Measurements from ENCODE around the gene TCF7L2. TPM values are rescaled to one million over a fixed set of nuclear protein-coding genes. Genes with fewer than 3 reads are reported as not detected.
A peak's percentile ranks its signal among the peaks of the same experiment; 100 is the strongest.

The TCF7L2 gene
- total RNA-seq, 6 experiments from 2014 or later: 14.6 to 18.1 (median 16.2) TPM

DNA sequence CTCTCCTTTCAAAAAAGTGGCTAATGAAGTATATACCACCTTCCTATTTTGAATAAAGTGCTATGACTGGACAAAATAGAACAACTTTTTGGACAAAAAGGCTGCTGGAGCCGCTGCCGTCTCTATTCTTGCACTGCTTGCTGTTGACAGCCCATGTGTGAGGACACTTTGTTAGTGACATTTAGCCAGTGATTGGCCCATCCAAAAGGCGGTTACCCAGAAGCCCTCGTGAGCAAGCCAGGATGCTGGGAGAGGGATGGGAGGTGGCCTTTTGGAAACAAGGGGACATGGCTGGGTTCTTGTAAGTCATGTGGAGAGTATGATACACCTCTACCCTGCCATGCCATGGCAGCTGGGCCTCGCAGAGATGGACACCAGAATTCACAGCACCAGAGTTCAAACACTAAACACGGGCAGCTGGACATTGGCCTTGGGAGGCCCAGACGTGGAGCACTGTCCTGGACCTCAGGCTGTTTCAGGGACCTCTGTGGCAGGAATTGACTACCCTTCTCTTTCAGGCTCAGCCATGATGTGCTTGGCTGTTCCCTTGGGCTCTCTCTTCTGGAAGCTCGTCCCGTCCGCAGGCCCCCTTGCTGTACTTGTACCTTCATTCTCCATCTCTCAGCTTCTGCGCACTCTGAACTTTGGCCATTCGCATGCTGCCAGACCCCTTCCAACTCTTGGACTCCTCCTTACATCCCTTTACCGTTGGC lies 118.3 kb downstream of the TCF7L2 start:
- TF ChIP-seq, protein P1, sequence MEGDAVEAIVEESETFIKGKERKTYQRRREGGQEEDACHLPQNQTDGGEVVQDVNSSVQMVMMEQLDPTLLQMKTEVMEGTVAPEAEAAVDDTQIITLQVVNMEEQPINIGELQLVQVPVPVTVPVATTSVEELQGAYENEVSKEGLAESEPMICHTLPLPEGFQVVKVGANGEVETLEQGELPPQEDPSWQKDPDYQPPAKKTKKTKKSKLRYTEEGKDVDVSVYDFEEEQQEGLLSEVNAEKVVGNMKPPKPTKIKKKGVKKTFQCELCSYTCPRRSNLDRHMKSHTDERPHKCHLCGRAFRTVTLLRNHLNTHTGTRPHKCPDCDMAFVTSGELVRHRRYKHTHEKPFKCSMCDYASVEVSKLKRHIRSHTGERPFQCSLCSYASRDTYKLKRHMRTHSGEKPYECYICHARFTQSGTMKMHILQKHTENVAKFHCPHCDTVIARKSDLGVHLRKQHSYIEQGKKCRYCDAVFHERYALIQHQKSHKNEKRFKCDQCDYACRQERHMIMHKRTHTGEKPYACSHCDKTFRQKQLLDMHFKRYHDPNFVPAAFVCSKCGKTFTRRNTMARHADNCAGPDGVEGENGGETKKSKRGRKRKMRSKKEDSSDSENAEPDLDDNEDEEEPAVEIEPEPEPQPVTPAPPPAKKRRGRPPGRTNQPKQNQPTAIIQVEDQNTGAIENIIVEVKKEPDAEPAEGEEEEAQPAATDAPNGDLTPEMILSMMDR (IDR thresholded peaks at IDR 0.05): no peak
- no peak for DNase-seq
- Mint-ChIP-seq H3K27ac (no peak overlapping the region), H3K4me3 (no peak overlapping the region), H3K9me3 (no peaks in the 10 kb centered on the region), H3K36me3 (ENCODE audit: low read depth) (peaks cover 10% of the 10 kb centered on the region), H3K27me3 (ENCODE audit: insufficient read depth) (no peaks in the 10 kb centered on the region; the same call in 1 of the 2 replicates), H3K4me1 (ENCODE audit: low read depth) (peaks cover 28% of the 10 kb centered on the region)

- TF ChIP-seq, protein P1 (IDR thresholded peaks at IDR 0.05): no peak
- Mint-ChIP-seq H3K36me3 (ENCODE audit: low read depth) (peaks cover 10% of the 10 kb centered on the region), H3K4me3 (no peak overlapping the region), H3K27me3 (ENCODE audit: insufficient read depth) (no peaks in the 10 kb centered on the region; the same call in none of the 2 replicates), H3K4me1 (ENCODE audit: low read depth) (peaks cover 35% of the 10 kb centered on the region), H3K27ac (no peak overlapping the region), H3K9me3 (no peaks in the 10 kb centered on the region)
- DNase-seq: no peak
Observed at GRCh38 chr10:113069595-113069994, 119.5 kb downstream of the TCF7L2 start.

DNA sequence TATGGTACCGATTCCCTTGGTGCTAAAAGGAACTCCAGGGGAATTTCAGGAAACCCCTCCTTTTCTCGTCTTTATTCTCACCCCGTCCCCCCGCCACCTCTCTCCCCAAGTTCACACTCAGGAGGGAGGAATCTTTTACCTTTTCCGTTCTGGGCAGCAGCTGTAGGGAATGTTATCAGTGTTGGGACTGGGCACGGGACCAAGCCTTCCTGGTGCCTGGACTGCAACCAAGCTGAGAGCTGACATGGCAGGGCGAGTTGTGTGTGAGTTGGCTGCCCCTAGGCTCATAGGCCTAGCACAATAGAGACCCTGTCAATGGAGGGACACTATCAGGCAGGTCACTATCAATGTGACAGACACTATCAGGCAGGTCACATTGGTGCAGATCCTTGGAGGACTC lies 121.4 kb downstream of the TCF7L2 start:
- peaks cover 10% of the 10 kb centered on the region for H3K36me3 Mint-ChIP-seq (ENCODE audit: low read depth)
- no peak for DNase-seq
- H3K4me3 Mint-ChIP-seq: no peak overlapping the region
- TF ChIP-seq, protein P1 (IDR thresholded peaks at IDR 0.05): no peak
- peaks cover 37% of the 10 kb centered on the region for H3K4me1 Mint-ChIP-seq (ENCODE audit: low read depth)
- H3K9me3 Mint-ChIP-seq: no peaks in the 10 kb centered on the region
- H3K27me3 Mint-ChIP-seq (ENCODE audit: insufficient read depth): peaks cover 2% of the 10 kb centered on the region
- no peak overlapping the region for H3K27ac Mint-ChIP-seq

DNA sequence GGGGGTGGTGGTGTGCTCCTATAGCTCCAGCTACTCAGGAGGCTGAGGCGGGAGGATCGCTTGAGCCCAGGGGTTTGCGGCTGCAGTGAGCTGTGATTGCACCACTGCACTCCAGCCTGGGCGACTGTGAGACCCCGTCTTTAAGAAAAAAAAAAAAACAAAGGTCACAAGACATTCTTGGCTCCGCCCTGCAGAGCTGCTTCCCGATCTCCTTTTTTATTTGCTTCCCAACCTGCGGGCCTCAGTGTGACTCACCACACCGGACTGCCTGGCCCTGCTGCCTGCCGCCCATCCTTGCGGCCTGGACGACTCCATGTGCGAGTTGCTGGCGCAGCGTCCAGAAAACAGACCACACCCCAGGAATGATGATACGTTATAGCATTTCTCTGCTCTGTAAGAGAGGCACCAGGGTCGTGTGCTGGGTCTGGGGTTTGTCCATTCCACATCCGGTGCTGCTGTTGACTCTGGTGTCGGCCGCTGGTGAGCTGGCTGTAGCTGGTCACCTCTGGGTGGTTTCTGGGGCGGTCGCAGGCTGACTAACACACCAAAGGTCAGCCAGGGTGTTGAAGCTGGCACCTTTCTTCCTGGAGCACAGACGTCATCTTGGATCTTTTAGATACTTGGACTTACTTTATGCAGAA lies 123.6 kb downstream of the TCF7L2 start:
- H3K27me3 Mint-ChIP-seq (ENCODE audit: insufficient read depth): peaks cover 2% of the 10 kb centered on the region
- H3K4me3 Mint-ChIP-seq: peak overlapping the region; percentile 78
- peaks cover 15% of the 10 kb centered on the region for H3K36me3 Mint-ChIP-seq (ENCODE audit: low read depth)
- peak; percentile 90 for DNase-seq
- TF ChIP-seq, protein P1 (IDR thresholded peaks at IDR 0.05): no peak
- peak overlapping the region; percentile 96 for H3K27ac Mint-ChIP-seq
- peaks cover 31% of the 10 kb centered on the region for H3K4me1 Mint-ChIP-seq (ENCODE audit: low read depth)
- H3K9me3 Mint-ChIP-seq: no peaks in the 10 kb centered on the region

GRCh38 chr10:113076949-113077348 lies 126.9 kb downstream of the TCF7L2 start:
- Mint-ChIP-seq H3K27ac (no peak overlapping the region; the same call in 1 of the 2 replicates), H3K27me3 (ENCODE audit: insufficient read depth) (peaks cover 2% of the 10 kb centered on the region), H3K4me3 (no peak overlapping the region), H3K4me1 (ENCODE audit: low read depth) (peaks cover 23% of the 10 kb centered on the region), H3K9me3 (no peaks in the 10 kb centered on the region), H3K36me3 (ENCODE audit: low read depth) (peaks cover 5% of the 10 kb centered on the region)
- TF ChIP-seq, protein P1 (IDR thresholded peaks at IDR 0.05): no peak
- DNase-seq: no peak

Data from HFFc6 (cell line).